Measurements from ENCODE around the gene PER3.

Gene PER3

GRCh38 chr1:7891804-7892203, 107.7 kb downstream of the PER3 start:
- Histone ChIP-seq H3K9ac (ENCODE audit: low read depth, low read length) (no peak overlapping the region), H3K4me1 (ENCODE audit: insufficient read depth, low read length) (no peaks in the 10 kb centered on the region), H3K4me3 (ENCODE audit: low read depth in 1 of 2, low read length in 2 of 2) (no peak overlapping the region), H3K4me2 (ENCODE audit: insufficient read depth, low read length) (no peak overlapping the region), H3K27me3 (ENCODE audit: insufficient read depth, low read length, poor library complexity) (no peaks in the 10 kb centered on the region), H3K27ac (ENCODE audit: low read length) (no peak overlapping the region), H4K20me1 (ENCODE audit: insufficient read depth, low read length) (no peaks in the 10 kb centered on the region), H3K79me2 (ENCODE audit: insufficient read depth, low read length) (no peaks in the 10 kb centered on the region), H3K36me3 (ENCODE audit: insufficient read depth, low read length) (no peaks in the 10 kb centered on the region), H2AFZ (ENCODE audit: low read depth, low read length) (no peak overlapping the region), H3K9me3 (ENCODE audit: insufficient read depth, low read length, severe bottlenecking) (no peaks in the 10 kb centered on the region)
- DNase-seq, result no peak
- no peak for ATAC-seq (ENCODE audit: insufficient read depth, low read depth)
- TF ChIP-seq CTCF (IDR thresholded peaks at IDR 0.05; ENCODE audit: borderline replicate concordance, extremely low read depth, low read length, poor library complexity, severe bottlenecking), result no peak
- TF ChIP-seq EZH2 (IDR thresholded peaks at IDR 0.05; ENCODE audit: borderline replicate concordance, low read depth, low read length, severe bottlenecking), result no peak

- TF ChIP-seq CTCF (IDR thresholded peaks at IDR 0.05; ENCODE audit: borderline replicate concordance, extremely low read depth, low read length, poor library complexity, severe bottlenecking) (no peak), EZH2 (IDR thresholded peaks at IDR 0.05; ENCODE audit: borderline replicate concordance, low read depth, low read length, severe bottlenecking) (no peak)
- H3K36me3 ChIP-seq (ENCODE audit: insufficient read depth, low read length), result no peaks in the 10 kb centered on the region
- H3K79me2 ChIP-seq (ENCODE audit: insufficient read depth, low read length), result no peaks in the 10 kb centered on the region
- H3K27me3 ChIP-seq (ENCODE audit: insufficient read depth, low read length, poor library complexity), result no peaks in the 10 kb centered on the region
- no peaks in the 10 kb centered on the region for H4K20me1 ChIP-seq (ENCODE audit: insufficient read depth, low read length)
- ATAC-seq (ENCODE audit: insufficient read depth, low read depth) (no peak), DNase-seq (no peak)
- H3K4me3 ChIP-seq (ENCODE audit: low read depth in 1 of 2, low read length in 2 of 2), result no peak overlapping the region
- H3K9ac ChIP-seq (ENCODE audit: low read depth, low read length), result no peak overlapping the region
- H3K9me3 ChIP-seq (ENCODE audit: insufficient read depth, low read length, severe bottlenecking), result no peaks in the 10 kb centered on the region
- no peak overlapping the region for H3K4me2 ChIP-seq (ENCODE audit: insufficient read depth, low read length)
- H3K27ac ChIP-seq (ENCODE audit: low read length), result no peak overlapping the region
- no peaks in the 10 kb centered on the region for H3K4me1 ChIP-seq (ENCODE audit: insufficient read depth, low read length)
- no peak overlapping the region for H2AFZ ChIP-seq (ENCODE audit: low read depth, low read length)
These were observed 109.6 kb downstream of the PER3 start for GRCh38 chr1:7893529-7894180.
